Fibroblast of the aortic adventitia (primary cell): Measurements from ENCODE around the gene DAAM2. TPM values are rescaled to one million over a fixed set of nuclear protein-coding genes. Genes with fewer than 3 reads are reported as not detected.

Experiments
- DNase-seq: peaks from one replicate; pipeline ENCODE4 v3.0.0-alpha.2; 2010; ENCODE audit warnings: low read depth
- H3K4me3 ChIP-seq: 2 replicates; pipeline ENCODE4 v1.5.1; 2011; ENCODE audit warnings: low read depth, mild to moderate bottlenecking, control low read depth, low read length, moderate library complexity
- total RNA-seq: library from RNA; depleted of rRNA; stranded (reverse); fragments of >200 nt; gene quantifications from 2 replicates; pipeline ENCODE4 v1.2.3, GENCODE V29; 2012; ENCODE audit warnings: low replicate concordance
- TF ChIP-seq, protein P1 (sequence below): IDR thresholded peaks from 2 replicates; pipeline ENCODE4 v1.5.1; 2011; ENCODE audit warnings: mild to moderate bottlenecking, low read length, control low read depth, inconsistent platforms; ENCODE audit not compliant: insufficient read depth

The DAAM2 gene
- total RNA-seq, 1 donor: 3.4 TPM

GRCh38 chr6:39901116-39901655 lies 109.0 kb downstream of the DAAM2 start:
- no peak overlapping the region for H3K4me3 ChIP-seq
- DNase-seq: no peak
- TF ChIP-seq, protein P1, sequence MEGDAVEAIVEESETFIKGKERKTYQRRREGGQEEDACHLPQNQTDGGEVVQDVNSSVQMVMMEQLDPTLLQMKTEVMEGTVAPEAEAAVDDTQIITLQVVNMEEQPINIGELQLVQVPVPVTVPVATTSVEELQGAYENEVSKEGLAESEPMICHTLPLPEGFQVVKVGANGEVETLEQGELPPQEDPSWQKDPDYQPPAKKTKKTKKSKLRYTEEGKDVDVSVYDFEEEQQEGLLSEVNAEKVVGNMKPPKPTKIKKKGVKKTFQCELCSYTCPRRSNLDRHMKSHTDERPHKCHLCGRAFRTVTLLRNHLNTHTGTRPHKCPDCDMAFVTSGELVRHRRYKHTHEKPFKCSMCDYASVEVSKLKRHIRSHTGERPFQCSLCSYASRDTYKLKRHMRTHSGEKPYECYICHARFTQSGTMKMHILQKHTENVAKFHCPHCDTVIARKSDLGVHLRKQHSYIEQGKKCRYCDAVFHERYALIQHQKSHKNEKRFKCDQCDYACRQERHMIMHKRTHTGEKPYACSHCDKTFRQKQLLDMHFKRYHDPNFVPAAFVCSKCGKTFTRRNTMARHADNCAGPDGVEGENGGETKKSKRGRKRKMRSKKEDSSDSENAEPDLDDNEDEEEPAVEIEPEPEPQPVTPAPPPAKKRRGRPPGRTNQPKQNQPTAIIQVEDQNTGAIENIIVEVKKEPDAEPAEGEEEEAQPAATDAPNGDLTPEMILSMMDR: no peak

GRCh38 chr6:39901670-39902069 lies 109.5 kb downstream of the DAAM2 start:
- H3K4me3 ChIP-seq: no peak overlapping the region
- TF ChIP-seq, protein P1: no peak
- DNase-seq: no peak

GRCh38 chr6:39902136-39902535 lies 110.0 kb downstream of the DAAM2 start:
- H3K4me3 ChIP-seq: no peak overlapping the region
- DNase-seq: no peak
- TF ChIP-seq, protein P1: no peak

DNA sequence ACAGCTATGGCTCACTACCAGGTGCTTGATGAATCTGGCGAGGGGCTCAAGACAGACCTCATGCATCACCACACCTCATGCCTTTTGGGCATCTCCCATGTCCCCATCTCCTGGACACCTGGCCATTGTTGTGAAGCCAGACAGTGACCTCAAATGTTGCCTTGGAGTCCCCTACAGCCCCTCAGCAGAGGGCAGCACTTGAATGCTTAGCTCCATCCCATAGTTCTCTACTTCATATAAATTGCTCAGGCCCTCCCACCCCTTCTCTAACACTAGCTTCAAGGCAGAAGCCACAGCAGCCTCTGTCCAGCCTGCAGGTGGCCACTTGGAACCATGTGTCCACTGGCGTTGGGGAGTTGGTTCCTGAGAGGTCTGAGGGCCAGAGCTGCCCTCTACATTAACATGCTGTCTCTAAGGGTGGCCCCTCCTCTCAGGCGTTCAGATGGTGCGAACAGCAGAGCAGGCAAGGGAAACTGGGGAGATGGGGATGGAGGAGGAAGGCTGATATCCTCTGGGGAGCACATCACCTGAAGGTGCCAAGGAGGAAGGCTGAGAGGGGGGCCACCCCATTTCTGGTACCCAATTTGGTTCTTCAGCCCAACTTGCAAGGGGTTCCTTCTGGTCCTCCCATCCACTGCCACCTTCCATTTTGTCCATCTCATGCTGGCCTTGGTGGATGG lies 110.8 kb downstream of the DAAM2 start:
- DNase-seq: no peak
- TF ChIP-seq, protein P1: no peak

DNA sequence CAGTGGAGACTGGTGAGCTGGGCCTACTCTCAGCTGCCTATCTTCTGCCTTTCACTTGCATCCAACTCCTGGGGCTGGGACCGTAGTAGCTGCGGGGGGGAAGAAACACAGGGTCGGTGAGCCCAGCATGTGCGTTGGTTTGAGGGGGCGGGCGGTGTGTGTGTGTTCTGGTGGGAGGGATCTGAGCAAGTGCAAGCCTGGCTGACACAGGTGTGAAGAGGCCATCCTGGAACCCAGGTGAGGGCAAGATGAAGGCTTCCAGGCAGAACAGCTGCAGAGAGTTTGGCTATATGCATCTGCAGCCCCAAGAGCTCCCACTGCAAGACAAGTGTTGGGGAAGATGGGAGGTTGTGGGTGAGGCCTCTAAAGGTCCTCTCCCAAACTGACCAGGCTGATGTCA lies 111.5 kb downstream of the DAAM2 start:
- no peak for DNase-seq
- H3K4me3 ChIP-seq: no peak overlapping the region
- TF ChIP-seq, protein P1: no peak

More for the DNA sequence above, 110.8 kb downstream of the DAAM2 start:
- no peak overlapping the region for H3K4me3 ChIP-seq

GRCh38 chr6:39904946-39905639 lies 112.9 kb downstream of the DAAM2 start:
- TF ChIP-seq, protein P1: no peak
- no peak for DNase-seq
- no peak overlapping the region for H3K4me3 ChIP-seq

- TF ChIP-seq, protein P1: no peak
Measured at GRCh38 chr6:39905640-39905975, 113.4 kb downstream of the DAAM2 start.

More at GRCh38 chr6:39905640-39905975, 113.4 kb downstream of the DAAM2 start:
- no peak for DNase-seq
- no peak overlapping the region for H3K4me3 ChIP-seq
